KBM-7 (cell line): Measurements from ENCODE around the gene GRID2.

Experiments
- DNase-seq: peaks from one replicate; pipeline ENCODE4 v3.0.0-alpha.2; 2015
- in situ Hi-C: fragments of 300-500 bp; cut with MboI; formaldehyde crosslinking; loops from 2 replicates; pipeline ENCODE4 v1.14.3; 2020; ENCODE audit warnings: low sequenced_read_pairs, low pct_unique_long_range_greater_than_20kb, mixed read lengths

Gene GRID2

DNA sequence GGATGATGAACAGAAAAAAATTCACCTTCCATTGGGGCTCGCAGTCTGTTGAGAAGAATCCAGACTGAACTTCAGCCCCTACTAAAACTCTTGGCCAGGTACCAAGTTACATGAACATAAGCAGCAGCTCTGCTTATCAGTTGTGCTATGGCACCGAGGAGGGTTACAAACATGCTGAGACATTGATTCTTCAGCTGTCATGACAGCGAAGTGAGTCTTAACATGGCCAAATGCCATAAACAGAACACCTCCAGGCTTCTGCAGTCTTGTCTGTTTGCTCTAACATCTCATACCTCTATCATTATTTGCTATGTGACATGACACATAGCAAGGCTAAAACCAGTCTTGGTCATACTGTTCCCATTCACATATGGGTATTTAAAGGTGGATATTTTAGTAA lies 521.5 kb downstream of the GRID2 start:
- DNase-seq, result no peak
- in situ Hi-C loops, result no loop called here

DNA sequence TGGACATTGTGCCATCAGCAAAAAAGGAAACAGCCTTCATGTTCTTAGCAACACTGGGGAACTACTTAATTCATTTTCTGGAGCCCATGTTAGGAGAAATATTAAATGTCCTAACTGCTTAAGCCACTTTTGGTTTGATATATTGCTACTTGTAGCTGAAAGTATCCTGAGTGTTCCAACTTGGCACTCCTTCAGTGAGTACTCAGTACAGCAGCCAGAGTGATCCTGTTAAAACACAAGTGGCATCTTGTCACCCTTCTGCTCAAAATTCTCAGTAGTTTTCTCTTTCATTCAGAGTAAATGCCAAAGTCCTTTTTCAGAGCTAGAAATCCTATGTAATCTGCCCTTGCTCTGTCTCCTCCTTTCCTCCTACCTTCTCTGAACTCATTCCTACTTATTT lies 522.0 kb downstream of the GRID2 start:
- in situ Hi-C loops, result no loop called here
- no peak for DNase-seq

DNA sequence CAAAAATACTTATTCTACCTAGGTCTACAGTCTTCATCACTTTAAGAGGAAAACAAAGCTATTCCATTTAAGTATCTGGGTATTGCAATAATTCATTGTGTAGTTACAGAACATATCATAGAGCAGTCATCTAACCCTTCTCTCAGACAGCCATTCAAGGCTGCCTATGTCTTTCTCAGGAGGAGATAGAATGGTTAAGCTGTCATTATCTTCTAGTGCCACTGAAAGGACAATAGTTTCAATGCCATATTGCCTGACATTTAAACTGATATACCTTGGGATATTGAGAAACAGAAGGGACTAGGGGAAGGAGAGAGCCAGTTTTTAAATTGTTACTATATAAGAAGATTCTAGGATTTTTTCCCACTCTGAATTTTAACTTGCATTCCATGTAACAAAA lies 527.0 kb downstream of the GRID2 start:
- no peak for DNase-seq
- in situ Hi-C loops, result no loop called here

DNA sequence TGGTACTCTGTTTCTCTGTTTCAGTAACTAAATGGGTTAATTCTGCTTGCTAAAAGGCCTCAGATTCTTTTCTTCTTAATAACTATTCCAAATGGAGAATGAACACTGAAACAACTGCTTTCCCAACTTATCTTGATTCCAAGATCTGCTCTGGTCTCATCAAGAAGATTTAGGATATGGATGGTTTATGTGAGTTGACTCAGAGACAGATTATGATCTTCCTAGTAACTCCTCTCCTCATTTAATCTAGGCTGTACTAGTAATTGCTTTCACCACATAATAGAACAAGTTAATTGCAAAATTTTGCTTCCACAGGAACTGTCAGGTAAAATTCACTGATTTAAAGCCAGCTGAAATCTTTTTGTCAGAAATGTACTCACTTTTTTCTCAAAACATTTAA lies 537.1 kb downstream of the GRID2 start:
- in situ Hi-C loops, result no loop called here
- no peak for DNase-seq

DNA sequence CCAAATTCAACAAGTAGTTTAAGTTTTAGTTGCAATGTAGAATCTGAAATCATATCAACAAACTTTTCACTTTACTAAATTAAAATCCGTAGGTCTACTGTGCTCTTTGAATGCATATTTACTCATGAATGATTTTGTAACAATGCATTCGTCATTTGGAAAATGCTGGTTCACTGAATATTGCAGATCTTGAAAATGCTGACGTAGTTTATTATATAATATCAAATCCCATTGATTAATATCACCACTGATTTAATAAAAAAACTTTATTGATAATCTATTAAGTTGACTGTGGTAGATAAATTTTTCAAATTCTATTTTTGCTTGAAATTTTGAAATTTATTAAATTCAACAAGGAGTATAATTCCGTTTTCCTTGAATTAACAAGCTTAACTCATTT lies 540.0 kb downstream of the GRID2 start:
- in situ Hi-C loops, result no loop called here
- no peak for DNase-seq

DNA sequence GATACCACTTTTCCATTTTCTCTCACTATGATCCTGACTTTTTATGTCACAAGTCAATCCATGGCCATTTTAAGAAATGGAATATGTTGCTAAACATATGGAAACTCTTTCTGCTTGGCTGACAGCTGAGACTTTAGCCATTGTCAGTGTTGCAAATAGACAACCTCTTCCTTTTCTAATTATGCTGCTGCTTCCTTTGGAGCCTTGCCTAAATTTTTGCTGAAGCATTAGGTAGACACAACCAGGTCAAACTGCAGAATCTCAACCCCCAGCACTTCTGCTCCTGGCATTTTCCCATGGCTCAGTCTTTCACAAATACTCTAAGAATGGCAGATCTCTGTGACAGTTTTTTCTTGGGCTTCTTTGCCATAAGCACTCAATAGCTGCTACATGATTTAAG lies 543.3 kb downstream of the GRID2 start:
- in situ Hi-C loops, result no loop called here

DNA sequence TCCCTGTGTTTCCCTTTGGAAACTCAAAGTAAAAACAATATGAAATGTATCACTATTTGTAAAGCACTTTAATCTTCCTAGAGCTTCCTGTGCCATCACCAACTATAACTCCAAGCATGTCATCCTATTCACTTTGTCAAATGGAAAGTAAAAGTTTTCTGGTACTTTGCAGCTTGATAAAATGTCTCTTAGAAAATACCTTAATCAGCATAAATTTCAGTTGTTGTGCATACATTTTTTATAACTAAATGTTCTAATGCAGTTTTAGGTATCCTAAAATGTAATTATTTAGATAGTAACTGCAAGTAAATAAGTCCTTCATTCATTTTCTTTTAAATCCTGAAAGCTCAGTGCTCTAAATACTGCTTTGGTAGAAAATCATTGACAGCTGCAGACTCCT lies 558.7 kb downstream of the GRID2 start:
- no peak for DNase-seq
- in situ Hi-C loops, result no loop called here

More for the DNA sequence above, 543.3 kb downstream of the GRID2 start:
- DNase-seq, result no peak

DNA sequence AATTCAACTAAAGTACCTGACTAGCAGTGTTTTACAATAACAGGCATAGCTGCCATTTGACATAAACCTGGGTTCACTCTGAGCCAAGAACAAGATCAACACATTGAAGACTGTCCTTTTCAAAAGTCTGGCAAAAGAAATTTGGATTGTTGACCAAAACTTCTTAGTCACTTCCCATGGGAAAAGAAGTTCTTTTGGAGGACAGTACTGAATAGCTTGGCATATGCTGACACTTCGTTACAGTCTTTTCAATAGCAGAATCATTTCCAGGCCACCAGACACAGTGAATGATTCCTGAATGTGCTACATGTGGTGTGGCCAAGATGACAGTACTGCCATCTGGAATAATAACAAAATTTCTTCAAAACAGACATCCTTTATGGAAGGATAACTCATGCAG lies 560.3 kb downstream of the GRID2 start:
- in situ Hi-C loops, result no loop called here
- DNase-seq, result no peak

DNA sequence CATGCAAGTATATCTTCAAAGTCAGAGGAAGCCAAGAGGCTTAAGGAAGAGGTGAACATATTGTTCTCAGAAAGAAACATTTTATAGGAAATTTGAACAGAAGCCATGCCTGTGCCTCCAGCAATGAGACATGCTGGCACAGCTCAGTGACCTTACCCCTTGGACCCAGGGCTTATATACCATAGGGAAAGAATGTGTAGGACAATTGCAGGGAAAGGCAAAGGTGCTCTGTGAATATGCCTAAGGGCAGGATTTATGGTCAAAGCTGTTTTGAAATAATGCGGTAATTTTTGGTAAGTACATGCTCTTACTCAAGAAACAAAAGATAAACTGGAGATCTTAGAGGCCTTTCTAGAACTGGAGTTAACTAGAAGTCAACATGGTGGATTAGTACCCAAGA lies 568.8 kb downstream of the GRID2 start:
- DNase-seq, result no peak
- in situ Hi-C loops, result no loop called here

DNA sequence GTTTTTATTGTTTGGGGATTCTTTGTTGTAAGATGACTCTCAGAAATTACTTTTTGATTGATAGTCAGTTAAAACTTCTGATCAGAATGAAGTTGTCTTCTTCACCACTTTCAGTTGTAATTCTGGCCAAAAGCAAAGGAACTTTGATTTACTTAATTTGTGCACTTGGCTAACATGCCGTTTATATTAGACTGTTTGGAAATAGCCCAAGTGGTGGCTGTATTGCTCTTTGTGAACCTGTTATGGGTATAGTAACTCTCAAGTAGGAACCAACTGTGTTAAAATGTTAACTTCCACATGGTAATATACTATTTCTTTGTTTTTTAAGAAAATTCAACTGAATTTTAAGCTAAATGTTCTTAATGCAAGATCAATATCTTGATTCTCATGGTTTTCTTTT lies 581.9 kb downstream of the GRID2 start:
- DNase-seq, result no peak
- in situ Hi-C loops, result no loop called here

DNA sequence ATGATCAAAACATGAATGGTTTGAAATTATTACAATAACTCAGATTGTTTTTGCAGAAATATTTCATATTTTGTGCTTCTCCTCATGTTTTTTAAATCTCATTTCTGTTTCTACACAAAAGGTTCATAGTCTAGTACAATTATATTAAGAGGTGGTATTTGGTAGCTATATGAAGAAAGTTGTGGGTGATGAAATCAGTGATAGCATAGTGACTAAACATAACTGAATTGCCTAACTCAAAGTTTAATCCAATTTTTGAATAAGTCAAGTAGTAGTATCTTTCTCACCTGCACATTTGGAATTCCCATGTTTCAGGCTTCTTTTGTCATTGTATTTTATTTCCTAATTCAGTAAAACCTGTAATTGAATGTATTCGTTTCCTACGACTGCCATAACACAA lies 648.7 kb downstream of the GRID2 start:
- DNase-seq, result no peak
- in situ Hi-C loops, result no loop called here

DNA sequence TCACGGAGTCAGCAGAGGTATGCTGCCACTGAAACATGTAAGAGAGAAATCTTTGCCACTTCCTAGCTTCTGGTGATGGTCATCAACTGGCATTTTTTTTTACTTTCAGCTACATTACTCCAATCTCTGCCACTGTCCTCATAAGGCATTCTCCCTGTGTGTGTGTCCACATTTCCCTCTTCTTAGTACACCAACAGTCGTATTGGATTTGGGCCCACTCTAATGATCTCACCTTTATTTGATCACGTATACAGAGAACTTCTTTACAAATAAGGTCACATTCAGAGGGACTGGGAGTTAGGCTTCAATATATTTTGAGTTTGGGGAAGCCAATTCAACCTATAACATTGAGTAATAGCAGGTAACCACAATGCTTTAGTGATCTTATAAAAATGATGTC lies 649.1 kb downstream of the GRID2 start:
- in situ Hi-C loops, result no loop called here
- no peak for DNase-seq

DNA sequence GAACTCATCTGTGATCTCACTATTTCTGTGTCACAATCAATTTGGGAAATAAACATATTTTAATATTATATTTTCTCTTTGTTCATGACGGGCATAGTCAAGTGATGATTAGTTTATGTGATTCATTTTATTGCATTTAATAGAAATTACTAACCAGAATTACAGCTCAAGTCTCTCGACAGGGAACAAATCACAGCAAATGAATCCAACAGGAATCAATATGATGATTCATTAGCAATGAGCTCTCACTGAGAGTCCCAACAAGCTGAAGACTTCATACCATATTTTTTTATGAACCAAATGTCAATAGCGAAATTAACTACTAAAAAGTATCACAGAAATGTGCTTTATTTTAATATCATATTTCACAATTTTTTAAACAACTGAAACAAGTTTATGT lies 649.7 kb downstream of the GRID2 start:
- no peak for DNase-seq
- in situ Hi-C loops, result no loop called here

DNA sequence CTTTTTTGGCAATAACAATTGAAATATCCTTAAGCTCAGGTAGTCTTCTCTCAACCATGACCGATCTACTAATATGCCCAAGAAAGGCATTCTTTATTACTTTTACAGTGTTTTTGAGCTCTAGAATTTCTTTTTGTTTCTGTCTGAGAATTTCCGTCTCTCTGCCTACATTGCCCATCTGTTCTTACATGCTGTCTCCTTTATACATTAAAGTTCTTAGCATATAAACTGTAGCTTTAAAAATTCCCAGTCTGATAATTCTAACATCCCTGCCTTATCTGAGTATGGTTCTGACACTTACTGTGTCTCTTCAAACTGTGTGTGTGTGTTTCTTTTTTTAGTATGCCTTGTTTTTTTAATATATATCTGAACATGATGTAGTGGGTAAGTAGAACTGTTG lies 658.1 kb downstream of the GRID2 start:
- DNase-seq, result no peak
- in situ Hi-C loops, result no loop called here

DNA sequence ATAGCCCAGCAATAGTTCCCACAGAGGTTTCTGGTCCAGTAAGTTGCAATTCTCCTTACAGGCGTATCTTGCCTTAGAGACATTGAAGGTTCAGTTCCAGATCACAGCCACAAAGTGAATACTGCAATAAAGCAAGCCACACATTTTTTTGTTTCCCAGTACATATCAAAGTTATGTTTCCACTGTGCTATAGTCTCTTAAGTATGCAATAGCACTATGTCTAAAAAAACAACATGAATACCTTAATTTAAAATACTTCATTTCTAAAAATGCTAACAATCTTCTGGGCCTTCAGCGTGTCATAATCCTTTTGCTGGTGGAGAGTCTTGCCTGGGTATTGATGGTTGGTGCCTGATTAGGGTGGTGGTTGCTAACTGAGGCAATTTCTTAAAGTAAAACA lies 659.1 kb downstream of the GRID2 start:
- DNase-seq, result no peak
- in situ Hi-C loops, result no loop called here

DNA sequence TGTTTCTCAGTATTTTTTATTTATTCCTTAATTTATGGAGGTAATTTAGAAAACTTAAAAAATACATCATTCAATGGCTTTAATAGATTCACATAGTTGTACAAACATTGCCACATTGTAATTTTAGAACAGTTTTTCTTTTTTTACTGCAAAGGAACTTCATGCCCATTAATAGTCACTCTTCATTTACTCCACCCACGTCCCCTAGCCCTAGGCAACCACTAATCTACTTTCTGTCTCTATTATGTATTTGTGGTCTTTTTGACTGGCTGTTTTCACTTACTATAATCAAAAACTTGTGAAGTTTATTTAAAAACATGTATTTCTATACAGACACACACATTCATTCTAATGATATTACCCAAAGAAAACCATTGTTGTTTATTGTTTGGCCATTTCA lies 664.8 kb downstream of the GRID2 start:
- in situ Hi-C loops, result no loop called here

DNA sequence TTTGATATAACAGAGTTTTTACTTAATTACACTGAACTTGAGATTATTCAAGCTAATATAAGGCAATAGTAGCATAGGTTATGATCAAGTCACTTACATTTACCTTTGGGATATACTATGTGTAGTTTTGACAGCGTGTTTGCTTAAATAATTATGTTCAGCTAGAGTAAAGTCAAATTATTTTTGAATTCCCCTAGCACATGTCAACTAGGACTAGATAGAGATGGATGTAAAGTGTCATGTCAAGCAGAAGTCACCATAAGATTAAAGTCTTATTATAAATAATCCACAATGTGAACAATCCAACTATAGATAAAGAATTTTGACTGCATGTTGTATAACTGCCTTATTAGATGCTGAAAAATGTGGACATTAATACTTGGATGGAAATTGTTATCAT lies 665.2 kb downstream of the GRID2 start:
- no peak for DNase-seq
- in situ Hi-C loops, result no loop called here

More for the DNA sequence above, 664.8 kb downstream of the GRID2 start:
- DNase-seq, result no peak

DNA sequence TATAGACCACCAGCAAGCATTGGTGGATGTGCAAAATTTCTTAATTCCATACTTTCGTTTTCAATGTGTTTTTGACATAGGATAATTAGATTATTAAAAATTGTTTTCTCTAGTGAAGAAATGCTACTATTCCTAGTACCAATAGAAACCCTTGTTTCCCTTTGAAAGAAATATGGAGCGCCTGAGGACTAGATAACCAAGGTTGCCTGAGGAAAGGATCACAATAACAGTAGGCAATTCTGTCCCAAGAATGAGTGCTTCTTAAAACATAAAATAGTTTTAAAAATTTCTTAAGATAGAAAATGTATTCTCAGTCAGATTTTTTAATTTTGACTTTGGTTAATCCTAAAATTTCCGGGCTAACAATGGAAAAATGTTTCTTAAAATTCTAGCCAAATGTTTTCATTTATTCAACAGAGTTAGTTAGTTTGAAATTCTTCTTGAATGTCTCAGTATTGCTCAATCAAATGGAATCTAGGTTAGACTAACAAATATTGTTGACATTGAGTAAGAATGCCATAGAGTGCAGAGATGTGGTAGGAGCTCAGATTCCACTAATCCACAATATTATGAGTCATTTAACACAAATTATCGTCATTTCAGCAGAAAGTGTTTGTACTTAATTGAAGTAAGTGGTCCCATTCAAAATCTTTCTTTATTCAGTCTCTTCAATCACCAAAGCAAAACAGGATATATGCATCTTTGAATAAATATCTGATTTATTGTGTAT lies 666.0 kb downstream of the GRID2 start:
- DNase-seq, result no peak
- in situ Hi-C loops, result no loop called here

DNA sequence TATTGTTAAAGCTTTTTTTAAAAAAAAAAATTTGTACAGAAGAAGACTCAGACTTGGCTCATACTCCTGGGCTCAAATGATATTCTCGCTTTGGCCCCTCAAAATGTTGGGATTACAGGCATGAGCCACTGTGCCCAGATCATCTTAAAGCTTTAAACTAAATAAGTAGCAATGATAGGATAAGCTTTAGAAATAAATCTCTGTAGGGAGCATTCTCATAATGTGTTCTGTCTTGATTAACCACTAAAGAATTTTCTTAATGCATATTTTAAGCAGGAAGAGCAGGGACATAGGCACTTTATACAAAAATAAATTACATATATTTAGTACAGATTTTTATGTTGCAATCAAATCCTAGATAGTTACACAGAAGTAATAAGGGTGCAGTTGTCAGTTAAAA lies 667.2 kb downstream of the GRID2 start:
- DNase-seq, result no peak
- in situ Hi-C loops, result no loop called here

DNA sequence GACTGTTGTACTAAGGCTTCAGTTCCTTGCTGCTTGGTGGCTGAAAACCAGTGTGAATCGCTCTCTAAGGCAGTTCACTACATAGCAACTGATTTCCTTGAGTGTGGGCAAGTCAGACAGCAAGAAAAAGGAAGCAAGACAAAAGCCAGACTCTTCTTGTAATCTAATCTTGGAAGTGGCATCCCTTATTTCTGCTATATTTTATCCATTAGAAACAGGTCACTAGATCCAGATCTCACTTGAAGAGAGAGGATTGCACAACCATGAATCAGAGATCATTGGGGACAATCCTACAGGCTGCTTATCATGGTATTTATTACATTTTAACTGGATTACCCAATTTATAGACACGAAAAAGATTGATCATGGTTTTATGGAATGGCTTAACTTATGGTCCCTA lies 684.5 kb downstream of the GRID2 start:
- no peak for DNase-seq
- in situ Hi-C loops, result no loop called here

DNA sequence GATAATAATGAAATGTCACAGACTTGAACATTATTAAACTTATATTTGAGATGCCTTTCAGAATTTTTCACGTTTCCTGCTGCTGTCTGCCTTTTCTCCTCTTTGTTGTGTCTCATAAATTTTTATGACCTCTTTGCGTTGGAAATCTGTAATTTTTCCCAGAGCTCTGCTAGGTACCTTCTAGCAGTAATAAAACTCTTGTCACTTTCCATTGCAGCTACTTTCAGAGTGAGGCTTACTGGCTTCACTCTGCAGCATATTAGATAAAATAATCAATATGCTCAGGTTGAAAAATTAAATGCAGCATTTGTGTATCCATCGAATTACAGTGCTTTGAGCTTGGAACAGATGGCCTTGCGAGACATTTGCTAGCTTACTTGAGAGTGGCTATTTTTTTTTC lies 689.0 kb downstream of the GRID2 start:
- DNase-seq, result no peak

DNA sequence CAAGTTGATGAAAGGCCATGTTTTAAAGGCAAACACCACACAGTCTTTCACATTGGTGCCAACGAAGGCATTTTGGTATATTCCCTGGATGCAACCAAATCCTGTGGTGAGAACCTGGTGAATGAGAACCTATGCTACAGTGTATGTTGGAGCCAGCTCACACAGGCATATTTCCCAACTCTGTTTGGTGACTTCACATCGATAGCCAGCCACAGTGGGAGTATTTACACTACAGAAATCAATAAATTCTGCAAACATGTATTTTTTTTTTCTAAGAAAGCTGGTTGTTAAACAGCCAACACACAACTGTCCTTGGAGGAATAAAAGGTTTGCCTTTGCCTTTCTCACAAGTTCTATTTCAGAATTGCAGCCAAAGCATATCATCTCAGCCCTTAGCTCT lies 691.0 kb downstream of the GRID2 start:
- in situ Hi-C loops, result no loop called here
- DNase-seq, result no peak

More for the DNA sequence above, 689.0 kb downstream of the GRID2 start:
- in situ Hi-C loops, result no loop called here
